Activated naive CD8-positive, alpha-beta T cell treated with anti-CD3 and anti-CD28 coated beads, Interleukin-2, amount 10 ng/mL, durations not matched to agents 7 days and 5 days (primary cell): Measurements from ENCODE around the gene CFAP46. TPM values are rescaled to one million over a fixed set of nuclear protein-coding genes. Genes with fewer than 3 reads are reported as not detected.
"Not testable (repeated sequence)": the region's sequence is repeated elsewhere in the genome, so short reads cannot be mapped to it uniquely, and the experiment has no call there.

Source experiments
- ATAC-seq: fragments of 150-1000 bp; cut with Tn5 transposase; one replicate; pipeline ENCODE4 v1.10.0; 2021; ENCODE audit warnings: low read depth, moderate library complexity
- POLR2A ChIA-PET: fragments of 350-600 bp; sonication (Branson Sonifier 250); formaldehyde crosslinking; loops from one replicate; lab custom pipeline; 2021; ENCODE audit warnings: antibody characterized with exemption; lab: Charles Lee
- DNase-seq: peaks from one replicate; pipeline ENCODE4 v3.0.0; 2021
- H3K27ac Mint-ChIP-seq: one replicate; pipeline ENCODE4 v1.8.0; 2022; ENCODE audit warnings: mild to moderate bottlenecking, mixed read lengths
- H3K27me3 Mint-ChIP-seq: one replicate; pipeline ENCODE4 v1.8.0; 2022; ENCODE audit warnings: mild to moderate bottlenecking, moderate library complexity, mixed read lengths
- H3K36me3 Mint-ChIP-seq: one replicate; pipeline ENCODE4 v1.8.0; 2021; ENCODE audit warnings: mild to moderate bottlenecking, mixed read lengths
- H3K4me1 Mint-ChIP-seq: one replicate; pipeline ENCODE4 v1.8.0; 2021; ENCODE audit warnings: mixed read lengths
- H3K4me3 Mint-ChIP-seq: one replicate; pipeline ENCODE4 v1.8.0; 2022; ENCODE audit warnings: mild to moderate bottlenecking, moderate library complexity, mixed read lengths
- H3K9me3 Mint-ChIP-seq: one replicate; pipeline ENCODE4 v1.8.0; 2021; ENCODE audit warnings: mixed read lengths
- total RNA-seq, 2 experiments: library from RNA; stranded (reverse); gene quantifications; one replicate each; pipeline ENCODE4 v1.2.3, GENCODE V29; 2021

The CFAP46 gene
- total RNA-seq, 2 experiments from 2014 or later, result not detected

DNA sequence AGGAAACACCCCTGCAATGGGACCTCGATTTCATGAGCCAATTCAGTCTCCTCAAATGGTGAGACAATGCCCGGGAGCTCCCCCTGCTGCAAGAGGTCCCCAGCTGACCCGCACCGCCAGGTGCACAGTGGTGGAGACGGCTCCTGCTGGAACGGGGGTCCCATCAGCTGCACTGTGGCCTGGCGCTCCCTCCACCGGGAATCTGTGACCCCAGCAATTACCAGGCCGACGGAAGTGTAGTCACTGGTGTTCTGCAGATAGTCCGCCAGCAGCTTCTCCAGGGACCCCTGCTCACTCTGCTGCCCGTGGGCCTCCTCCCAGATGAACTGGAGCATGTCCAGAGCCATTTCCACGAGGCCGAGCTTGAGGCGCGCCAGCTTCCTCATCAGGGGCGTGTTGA is 91.5 kb downstream of the CFAP46 start:
- Mint-ChIP-seq H3K4me3 (no peak overlapping the region), H3K9me3 (no peaks in the 10 kb centered on the region), H3K4me1 (peaks cover 4% of the 10 kb centered on the region), H3K27ac (no peak overlapping the region), H3K27me3 (peaks cover 15% of the 10 kb centered on the region), H3K36me3 (no peaks in the 10 kb centered on the region)
- DNase-seq (peak; percentile 20), ATAC-seq (no peak)
- POLR2A ChIA-PET, result no interaction called here

DNA sequence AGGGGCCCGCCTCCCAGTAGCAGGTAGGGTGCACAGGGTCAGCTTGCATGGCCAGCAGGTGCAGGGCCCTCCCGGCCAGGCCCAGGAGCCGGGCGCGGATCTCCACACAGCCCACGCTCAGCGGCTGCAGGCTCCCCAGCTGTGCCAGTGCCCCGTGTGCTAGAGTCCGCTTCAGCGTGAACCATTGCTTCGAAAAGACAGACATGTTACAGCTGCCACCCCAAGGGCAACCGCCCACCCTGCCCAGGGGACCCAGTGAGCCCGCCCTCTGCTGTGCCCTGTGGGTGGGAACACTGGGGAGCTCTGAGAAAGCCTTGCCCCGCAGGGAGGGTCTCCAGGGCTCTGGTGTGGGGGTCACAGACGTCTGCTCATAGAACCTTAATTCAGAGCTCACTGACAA is 92.1 kb downstream of the CFAP46 start:
- Mint-ChIP-seq H3K27ac (no peak overlapping the region), H3K4me3 (no peak overlapping the region), H3K4me1 (peaks cover 4% of the 10 kb centered on the region), H3K27me3 (peaks cover 15% of the 10 kb centered on the region), H3K36me3 (no peaks in the 10 kb centered on the region), H3K9me3 (no peaks in the 10 kb centered on the region)
- DNase-seq (peak; percentile 22), ATAC-seq (no peak)
- POLR2A ChIA-PET, result no interaction called here

GRCh38 chr10:132849546-132850031 is 92.8 kb downstream of the CFAP46 start:
- Mint-ChIP-seq H3K36me3 (no peaks in the 10 kb centered on the region), H3K27me3 (peaks cover 15% of the 10 kb centered on the region), H3K4me1 (peaks cover 4% of the 10 kb centered on the region), H3K4me3 (no peak overlapping the region), H3K27ac (no peak overlapping the region), H3K9me3 (no peaks in the 10 kb centered on the region)
- peak; percentile 19 for DNase-seq
- no peak for ATAC-seq
- POLR2A ChIA-PET, result no interaction called here

DNA sequence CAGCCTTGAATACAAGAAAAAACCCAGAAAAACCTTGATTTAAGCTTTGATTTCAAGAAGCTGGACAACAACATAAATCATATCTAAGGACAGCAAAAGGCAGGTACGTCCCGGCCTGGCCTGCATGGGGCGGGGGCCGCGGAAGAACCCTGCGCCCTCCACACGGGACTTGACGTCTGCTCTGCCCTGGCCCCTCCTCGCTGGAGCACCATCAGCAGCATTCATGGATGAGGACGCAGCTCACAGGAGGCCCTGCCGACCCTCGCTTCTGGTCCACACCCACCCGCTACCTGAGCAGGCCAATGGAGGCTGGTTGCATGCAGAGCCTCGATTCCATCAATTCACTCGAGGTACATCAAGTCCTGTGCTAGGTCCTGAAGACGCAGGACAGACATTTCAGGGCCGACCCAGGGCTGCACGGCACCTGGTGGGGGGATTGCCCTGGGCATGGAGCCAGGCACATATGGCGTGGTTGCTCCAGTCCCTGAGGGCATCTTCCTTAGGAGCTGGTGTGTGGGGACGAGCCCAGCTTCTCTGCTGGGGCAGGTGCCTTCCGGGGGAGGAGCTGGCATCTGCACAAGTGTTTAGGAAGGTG is 93.3 kb downstream of the CFAP46 start:
- POLR2A ChIA-PET, result no interaction called here
- DNase-seq (peak; percentile 17), ATAC-seq (no peak)
- H3K27me3 Mint-ChIP-seq, result peaks cover 15% of the 10 kb centered on the region
- no peaks in the 10 kb centered on the region for H3K9me3 Mint-ChIP-seq
- H3K27ac Mint-ChIP-seq, result no peak overlapping the region
- no peak overlapping the region for H3K4me3 Mint-ChIP-seq
- no peaks in the 10 kb centered on the region for H3K36me3 Mint-ChIP-seq
- H3K4me1 Mint-ChIP-seq, result peaks cover 4% of the 10 kb centered on the region

GRCh38 chr10:132848291-132848701 is 94.1 kb downstream of the CFAP46 start:
- ATAC-seq, result no peak
- no peak overlapping the region for H3K27ac Mint-ChIP-seq
- peak overlapping the region; percentile 36 for H3K4me3 Mint-ChIP-seq

GRCh38 chr10:132847856-132848255 is 94.5 kb downstream of the CFAP46 start:
- H3K27ac Mint-ChIP-seq, result peak overlapping the region; percentile 17
- no peaks in the 10 kb centered on the region for H3K36me3 Mint-ChIP-seq
- H3K4me3 Mint-ChIP-seq, result peak overlapping the region; percentile 36
- H3K27me3 Mint-ChIP-seq, result peaks cover 8% of the 10 kb centered on the region
- peaks cover under 1% of the 10 kb centered on the region for H3K9me3 Mint-ChIP-seq
- H3K4me1 Mint-ChIP-seq, result peaks cover 4% of the 10 kb centered on the region
- POLR2A ChIA-PET, result no interaction called here
- ATAC-seq, result peak; percentile 54
- peak; percentile 19 for DNase-seq

More at GRCh38 chr10:132848291-132848701, 94.1 kb downstream of the CFAP46 start:
- Mint-ChIP-seq H3K27me3 (peaks cover 13% of the 10 kb centered on the region), H3K4me1 (peaks cover 4% of the 10 kb centered on the region), H3K36me3 (no peaks in the 10 kb centered on the region), H3K9me3 (no peaks in the 10 kb centered on the region)
- DNase-seq, result peak; percentile 22
- POLR2A ChIA-PET, result no interaction called here

DNA sequence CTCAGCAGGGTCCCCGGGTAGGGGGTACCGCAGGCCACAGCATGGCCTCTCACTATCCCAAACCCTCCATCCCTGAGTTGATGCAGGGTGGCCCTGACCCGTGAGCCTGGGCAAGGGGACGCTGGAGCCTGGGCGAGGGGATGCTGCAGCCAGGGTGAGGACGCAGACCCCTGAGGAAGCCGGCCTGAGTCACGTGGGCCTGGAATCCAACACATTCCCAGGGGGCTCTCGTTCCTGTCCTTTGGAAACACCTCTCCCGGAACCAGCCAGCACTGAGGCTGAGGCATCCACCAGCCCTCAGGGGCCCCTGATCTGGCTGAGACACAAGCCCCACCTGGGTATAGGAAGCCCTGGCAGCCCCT is 95.0 kb downstream of the CFAP46 start:
- Mint-ChIP-seq H3K27me3 (peaks cover 7% of the 10 kb centered on the region), H3K27ac (no peak overlapping the region), H3K36me3 (no peaks in the 10 kb centered on the region), H3K4me1 (peaks cover 4% of the 10 kb centered on the region), H3K4me3 (peak overlapping the region; percentile 36), H3K9me3 (peaks cover 4% of the 10 kb centered on the region)
- ATAC-seq, result no peak
- POLR2A ChIA-PET, result no interaction called here
- peak; percentile 15 for DNase-seq

- Mint-ChIP-seq H3K27me3 (peaks cover 7% of the 10 kb centered on the region), H3K4me3 (no peak overlapping the region), H3K9me3 (peaks cover 7% of the 10 kb centered on the region), H3K27ac (no peak overlapping the region), H3K36me3 (no peaks in the 10 kb centered on the region), H3K4me1 (peaks cover 4% of the 10 kb centered on the region)
- POLR2A ChIA-PET, result no interaction called here
- ATAC-seq, result no peak
- DNase-seq, result peak; percentile 20
Observed at GRCh38 chr10:132846631-132847415, 95.5 kb downstream of the CFAP46 start.

DNA sequence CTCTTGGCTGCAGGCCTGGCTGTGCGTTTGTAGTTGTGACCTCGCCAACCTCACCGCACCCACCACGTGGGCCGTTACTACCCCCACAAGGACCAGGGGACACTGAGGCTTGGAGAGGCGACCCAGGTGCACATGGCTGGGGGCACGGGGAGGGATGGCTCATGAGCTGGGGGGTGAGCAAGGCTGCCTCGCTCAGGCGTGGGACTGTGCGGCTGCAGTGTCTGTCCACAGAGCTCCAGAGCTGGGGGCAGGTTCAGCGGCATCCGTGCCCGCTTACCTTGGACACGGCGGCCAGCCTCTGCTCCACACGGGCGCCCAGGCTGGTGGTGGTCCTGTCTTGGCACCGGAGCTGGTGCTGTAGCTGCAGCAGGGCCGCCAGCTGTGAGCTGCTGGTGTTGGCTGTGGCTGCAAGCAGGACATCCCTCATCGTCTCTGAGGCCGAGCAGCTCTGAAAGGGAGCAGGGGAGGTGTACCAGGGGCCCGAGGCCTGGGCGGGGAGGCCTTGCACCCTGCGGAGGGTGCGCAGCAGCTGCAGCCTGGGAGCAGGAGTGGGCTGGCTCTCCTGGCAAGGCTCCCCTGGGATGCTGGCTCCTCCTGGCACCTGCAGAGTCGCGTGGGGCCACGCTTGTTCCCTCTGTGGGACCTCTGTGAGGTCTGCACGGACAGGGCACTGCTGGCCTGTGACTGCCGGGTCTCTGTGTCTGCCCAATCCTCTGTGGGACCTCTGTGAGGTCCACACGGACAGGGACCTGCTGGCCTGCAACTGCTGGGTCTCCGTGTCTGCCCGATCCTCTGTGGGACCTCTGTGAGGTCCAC is 96.4 kb downstream of the CFAP46 start:
- peaks cover 4% of the 10 kb centered on the region for H3K4me1 Mint-ChIP-seq
- peaks cover 5% of the 10 kb centered on the region for H3K27me3 Mint-ChIP-seq
- no peaks in the 10 kb centered on the region for H3K36me3 Mint-ChIP-seq
- no peak overlapping the region for H3K4me3 Mint-ChIP-seq
- POLR2A ChIA-PET, result no interaction called here
- ATAC-seq, result no peak
- H3K27ac Mint-ChIP-seq, result no peak overlapping the region
- peak; percentile 17 for DNase-seq
- H3K9me3 Mint-ChIP-seq, result peaks cover 7% of the 10 kb centered on the region

DNA sequence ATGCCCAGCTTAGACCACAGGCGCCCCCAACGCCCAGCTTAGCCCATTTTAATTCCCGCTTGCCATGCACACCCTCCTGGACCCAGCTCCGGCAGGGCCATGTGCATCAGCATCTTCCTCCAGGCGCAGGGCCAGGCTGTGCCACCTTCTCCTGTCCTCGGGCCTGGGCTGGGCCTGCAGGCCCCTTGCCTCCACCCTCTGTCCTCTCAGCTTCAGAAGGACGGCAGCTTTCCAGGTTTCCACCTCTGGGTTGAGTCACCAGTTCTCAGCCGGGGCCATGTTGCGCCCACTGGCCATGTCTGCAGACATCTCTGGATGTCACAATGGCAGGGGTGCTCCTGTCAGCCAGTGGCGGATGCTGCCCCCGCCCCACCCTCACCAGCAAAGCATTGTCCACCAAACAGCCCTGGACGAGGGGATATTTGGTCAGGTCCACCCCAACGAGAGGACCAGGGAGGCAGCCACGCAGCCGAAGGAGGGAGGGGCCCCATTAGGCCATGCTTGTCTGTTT is 97.3 kb downstream of the CFAP46 start:
- Mint-ChIP-seq H3K27me3 (peaks cover 7% of the 10 kb centered on the region), H3K4me1 (peaks cover 4% of the 10 kb centered on the region), H3K27ac (no peak overlapping the region), H3K9me3 (peaks cover 7% of the 10 kb centered on the region), H3K4me3 (no peak overlapping the region), H3K36me3 (no peaks in the 10 kb centered on the region)
- POLR2A ChIA-PET, result no interaction called here
- ATAC-seq, result no peak
- peak; percentile 17 for DNase-seq

DNA sequence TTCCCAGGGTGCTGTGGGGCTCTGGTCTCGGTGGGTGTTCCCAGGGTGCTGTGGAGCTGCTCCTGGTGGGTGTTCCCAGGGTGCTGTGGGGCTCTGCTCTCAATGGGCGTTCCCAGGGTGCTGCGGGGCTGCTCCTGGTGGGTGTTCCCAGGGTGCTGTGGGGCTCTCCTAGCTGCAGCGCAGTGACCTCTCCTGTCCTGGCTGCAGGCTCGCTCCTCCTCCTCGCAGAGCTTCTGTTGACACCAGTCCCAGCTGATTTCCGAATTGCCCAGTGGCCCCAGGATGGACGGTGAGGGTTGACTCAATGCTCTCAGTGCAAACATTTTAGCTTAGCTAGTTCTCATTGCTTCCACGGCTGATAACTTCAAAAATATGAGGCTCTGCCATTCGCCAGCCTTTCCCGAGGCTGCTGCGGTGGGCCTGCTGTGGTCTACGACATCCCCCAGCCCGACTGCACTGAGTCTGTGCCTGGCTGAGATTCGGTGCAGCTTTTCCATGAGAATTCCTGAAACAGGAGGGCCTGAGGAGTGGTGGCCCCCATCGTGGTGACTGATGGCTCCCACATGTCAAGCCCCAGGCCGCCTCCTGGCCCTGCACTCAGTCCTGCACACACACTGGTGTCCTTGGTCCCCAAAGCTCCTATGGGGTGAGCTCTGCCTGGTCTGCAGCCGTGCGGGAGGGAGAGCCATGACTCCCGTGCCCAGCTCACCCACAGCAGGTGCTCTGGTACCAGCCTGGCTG is 98.1 kb downstream of the CFAP46 start:
- DNase-seq (peak; percentile 3), ATAC-seq (no peak)
- Mint-ChIP-seq H3K27ac (no peak overlapping the region), H3K4me1 (peaks cover 4% of the 10 kb centered on the region), H3K4me3 (no peak overlapping the region), H3K9me3 (peaks cover 7% of the 10 kb centered on the region), H3K27me3 (peaks cover 7% of the 10 kb centered on the region), H3K36me3 (no peaks in the 10 kb centered on the region)
- POLR2A ChIA-PET, result no interaction called here

GRCh38 chr10:132843276-132843675 is 99.1 kb downstream of the CFAP46 start:
- H3K9me3 Mint-ChIP-seq, H3K4me1 Mint-ChIP-seq, ATAC-seq, H3K4me3 Mint-ChIP-seq, DNase-seq, H3K36me3 Mint-ChIP-seq, H3K27ac Mint-ChIP-seq, POLR2A ChIA-PET, H3K27me3 Mint-ChIP-seq: not testable (repeated sequence)

GRCh38 chr10:132842397-132842796 is 100.0 kb downstream of the CFAP46 start:
- DNase-seq (no peak), ATAC-seq (no peak)
- Mint-ChIP-seq H3K27ac (no peak overlapping the region), H3K9me3 (peaks cover 7% of the 10 kb centered on the region), H3K4me3 (no peak overlapping the region), H3K27me3 (peaks cover 2% of the 10 kb centered on the region), H3K4me1 (no peaks in the 10 kb centered on the region), H3K36me3 (no peaks in the 10 kb centered on the region)
- POLR2A ChIA-PET, result no interaction called here
